K562 (cell line): ENCODE data around the gene CLCNKA.

Experiments
- ATF2 ChIP-seq: sonication (generic); formaldehyde crosslinking; IDR thresholded peaks from 2 replicates; pipeline ENCODE4 v1.8.1; 2022; ENCODE audit warnings: missing genetic modification reagents
- CTCF ChIP-seq, 3 experiments: IDR thresholded peaks in 2 of 3; conservative IDR thresholded peaks in 1 of 3; 2 replicates each; pipeline ENCODE4 v1.5.1; 2011 to 2012; ENCODE audit warnings: low read length in 3 of 3, mild to moderate bottlenecking in 3 of 3, control low read depth in 2 of 3, improper control_type of control experiment in 1 of 3, inconsistent platforms in 1 of 3, low read depth in 1 of 3, mixed read lengths in 1 of 3, moderate library complexity in 1 of 3; ENCODE audit not compliant: insufficient read depth in 2 of 3
- E2F5 ChIP-seq: sonication (generic); formaldehyde crosslinking; IDR thresholded peaks from 2 replicates; pipeline ENCODE4 v1.8.0; 2022; ENCODE audit warnings: mild to moderate bottlenecking, missing genetic modification reagents
- EHMT2 ChIP-seq: fragments of 450-650 bp; IDR thresholded peaks from 2 replicates; pipeline ENCODE4 v1.6.1; 2018; ENCODE audit warnings: antibody characterized with exemption
- ID3 ChIP-seq, 2 experiments: fragments of 250-450 bp in 1 of 2; fragments of 450-650 bp in 1 of 2; sonication (Bioruptor Pico) in 1 of 2; IDR thresholded peaks; 2 replicates each; pipeline versions ENCODE4 v1.6.1 to v1.8.0; 2016 to 2021; ENCODE audit warnings: mild to moderate bottlenecking in 2 of 2, moderate library complexity in 2 of 2, missing compliant biosample characterization in 1 of 2, missing genetic modification characterization in 1 of 2
- MAZ ChIP-seq, 2 experiments: fragments of 450-650 bp in 1 of 2; sonication (generic) in 1 of 2; formaldehyde crosslinking; IDR thresholded peaks in 1 of 2; conservative IDR thresholded peaks in 1 of 2; 2 replicates each; pipeline versions ENCODE4 v1.4.0 to v1.5.0; 2020; ENCODE audit warnings: mild to moderate bottlenecking in 1 of 2, missing genetic modification reagents in 1 of 2
- MYNN ChIP-seq, 2 experiments: sonication (generic); formaldehyde crosslinking in 1 of 2; IDR thresholded peaks; 2 replicates each; pipeline versions ENCODE4 v1.5.0 to v1.6.1; 2016 to 2020; ENCODE audit warnings: antibody characterized with exemption in 1 of 2, missing genetic modification reagents in 1 of 2
- NBN ChIP-seq: fragments of 450-650 bp; IDR thresholded peaks from 2 replicates; pipeline ENCODE4 v1.6.1; 2016; ENCODE audit warnings: low read depth, mild to moderate bottlenecking
- POLR2A ChIP-seq: fragments of 450-650 bp; conservative IDR thresholded peaks from 2 replicates; pipeline ENCODE4 v1.6.1; 2016
- SP1 ChIP-seq: sonication (generic); formaldehyde crosslinking; IDR thresholded peaks from 2 replicates; pipeline ENCODE4 v1.8.1; 2022; ENCODE audit warnings: mild to moderate bottlenecking, missing genetic modification reagents
- ZNF175 ChIP-seq: fragments of 200-800 bp; sonication (Bioruptor generic); IDR thresholded peaks from 2 replicates; pipeline ENCODE4 v1.6.1; 2016; ENCODE audit warnings: low read depth, mild to moderate bottlenecking, missing genetic modification characterization, missing compliant biosample characterization
- ZNF239 ChIP-seq: fragments of 250-450 bp; sonication (Bioruptor Pico); IDR thresholded peaks from 2 replicates; pipeline ENCODE4 v1.4.0; 2020; ENCODE audit warnings: mild to moderate bottlenecking
- ZNF586 ChIP-seq: fragments of 450-650 bp; formaldehyde crosslinking; conservative IDR thresholded peaks from 2 replicates; pipeline ENCODE4 v1.4.0; 2020; ENCODE audit warnings: mild to moderate bottlenecking, moderate library complexity
- TF ChIP-seq, protein P1 (sequence below): sonication (generic); formaldehyde crosslinking; IDR thresholded peaks from 2 replicates; pipeline ENCODE4 v1.8.0; 2022; ENCODE audit warnings: mild to moderate bottlenecking, missing genetic modification reagents, borderline replicate concordance

- TF ChIP-seq E2F5 (no peak), ZNF175 (CRISPR knock-in tag) (no peak), MAZ (CRISPR knock-in tag; conservative IDR thresholded peaks at IDR 0.05 in 1 of 2, IDR thresholded peaks at IDR 0.05 in 1 of 2) (no peak), ATF2 (no peak), ID3 (CRISPR knock-in tag; IDR thresholded peaks at IDR 0.05) (no peak), ID3 (tag; IDR thresholded peaks at IDR 0.05) (no peak), SP1 (CRISPR knock-in tag) (no peak), NBN (no peak), CTCF (IDR thresholded peaks at IDR 0.05 in 2 of 3, conservative IDR thresholded peaks at IDR 0.05 in 1 of 3; ENCODE audit: insufficient read depth in 2 of 3, low read depth in 1 of 3, low read length in 3 of 3) (no peak), POLR2A (no peak), ZNF586 (CRISPR knock-in tag) (no peak), MYNN (IDR thresholded peaks at IDR 0.05) (no peak), MYNN (CRISPR knock-in tag; IDR thresholded peaks at IDR 0.05) (no peak), EHMT2 (no peak), ZNF239 (CRISPR knock-in tag) (no peak)
- TF ChIP-seq, protein P1, sequence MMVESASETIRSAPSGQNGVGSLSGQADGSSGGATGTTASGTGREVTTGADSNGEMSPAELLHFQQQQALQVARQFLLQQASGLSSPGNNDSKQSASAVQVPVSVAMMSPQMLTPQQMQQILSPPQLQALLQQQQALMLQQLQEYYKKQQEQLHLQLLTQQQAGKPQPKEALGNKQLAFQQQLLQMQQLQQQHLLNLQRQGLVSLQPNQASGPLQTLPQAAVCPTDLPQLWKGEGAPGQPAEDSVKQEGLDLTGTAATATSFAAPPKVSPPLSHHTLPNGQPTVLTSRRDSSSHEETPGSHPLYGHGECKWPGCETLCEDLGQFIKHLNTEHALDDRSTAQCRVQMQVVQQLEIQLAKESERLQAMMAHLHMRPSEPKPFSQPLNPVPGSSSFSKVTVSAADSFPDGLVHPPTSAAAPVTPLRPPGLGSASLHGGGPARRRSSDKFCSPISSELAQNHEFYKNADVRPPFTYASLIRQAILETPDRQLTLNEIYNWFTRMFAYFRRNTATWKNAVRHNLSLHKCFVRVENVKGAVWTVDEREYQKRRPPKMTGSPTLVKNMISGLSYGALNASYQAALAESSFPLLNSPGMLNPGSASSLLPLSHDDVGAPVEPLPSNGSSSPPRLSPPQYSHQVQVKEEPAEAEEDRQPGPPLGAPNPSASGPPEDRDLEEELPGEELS (CRISPR knock-in tag), result no peak
Observed at GRCh38 chr1:16072095-16072494, 50.3 kb downstream of the CLCNKA start.
